DMS153 treated with DMSO at 0.1 percent for 48 hours (cell line): ENCODE results near the gene MESP2.

Experiments used
- DNase-seq: peaks from one replicate; lab custom pipeline; 2025; ENCODE audit not compliant: unreplicated experiment; lab: John Stamatoyannopoulos, UW

MESP2 gene

GRCh38 chr15:89801471-89802195 lies 25.5 kb downstream of the MESP2 start:
- no peak for DNase-seq

- no peak for DNase-seq
Observed at GRCh38 chr15:89802231-89802928, 26.2 kb downstream of the MESP2 start.

GRCh38 chr15:89802986-89803824 lies 27.1 kb downstream of the MESP2 start:
- no peak for DNase-seq

GRCh38 chr15:89803941-89804800 lies 28.0 kb downstream of the MESP2 start:
- DNase-seq = no peak

- DNase-seq = no peak
Observed at GRCh38 chr15:89805241-89806209, 29.4 kb downstream of the MESP2 start.

- no peak for DNase-seq
Observed at GRCh38 chr15:89806210-89806558, 30.1 kb downstream of the MESP2 start.

- DNase-seq = no peak
Observed at GRCh38 chr15:89806559-89807550, 30.7 kb downstream of the MESP2 start.

- DNase-seq = no peak
Observed at GRCh38 chr15:89807689-89808088, 31.6 kb downstream of the MESP2 start.

GRCh38 chr15:89808160-89808870 lies 32.2 kb downstream of the MESP2 start:
- no peak for DNase-seq

- no peak for DNase-seq
Observed at GRCh38 chr15:89809093-89809786, 33.1 kb downstream of the MESP2 start.

- DNase-seq = no peak
Observed at GRCh38 chr15:89809787-89810148, 33.6 kb downstream of the MESP2 start.

GRCh38 chr15:89810837-89811236 lies 34.7 kb downstream of the MESP2 start:
- no peak for DNase-seq

GRCh38 chr15:89812011-89812846 lies 36.1 kb downstream of the MESP2 start:
- DNase-seq = no peak

- DNase-seq = no peak
Observed at GRCh38 chr15:89812847-89813320, 36.8 kb downstream of the MESP2 start.

- no peak for DNase-seq
Observed at GRCh38 chr15:89813381-89814111, 37.4 kb downstream of the MESP2 start.
